K562 (cell line): ENCODE measurements around the gene PLBD1. TPM values are rescaled to one million over a fixed set of nuclear protein-coding genes. Genes with fewer than 3 reads are reported as not detected.

ENCODE experiments used
- ATAC-seq: fragments of 200-7000 bp; cut with Tn5 transposase; 3 replicates; pipeline ENCODE4 v1.9.1; 2020; ENCODE audit warnings: moderate library complexity
- BruUV-seq: library from RNA; stranded (reverse); fragments of 400-500 nt; replicated peaks from 2 replicates; lab custom pipeline; 2021; lab: Mats Ljungman, UMichigan
- CTCF ChIA-PET: fragments of 300-600 bp; formaldehyde crosslinking; extraction: SDS; loops from one replicate; lab custom pipeline; 2021; ENCODE audit warnings: low intra/inter-chr PET ratio; lab: Yijun Ruan, JAX
- POLR2A ChIA-PET: fragments of 300-600, 350-650 bp; sonication (Branson Sonifier 250); formaldehyde crosslinking; extraction: SDS; loops from one replicate; lab custom pipeline; 2021; ENCODE audit warnings: antibody characterized with exemption, inconsistent platforms; lab: Yijun Ruan, JAX
- DNase-seq, 4 experiments: peaks; one replicate each; pipeline versions ENCODE4 v3.0.0 to v3.0.0-alpha.2; 2011 to 2018; ENCODE audit warnings: low spot score in 3 of 4, mixed read lengths in 3 of 4; ENCODE audit errors: extremely low read depth in 1 of 4
- FAIRE-seq: peaks from 2 replicates; lab custom pipeline; 2011; peaks lifted over from hg19 to GRCh38; lab: Jason Lieb, UNC
- H2AFZ ChIP-seq: 2 replicates; pipeline ENCODE4 v1.6.0; 2011; ENCODE audit warnings: low read depth, low read length, control low read depth, inconsistent platforms
- H3K27ac ChIP-seq: fragments of 200-600 bp; 3 replicates; pipeline ENCODE4 v1.8.0; 2011; ENCODE audit warnings: low read depth, mild to moderate bottlenecking, control low read depth, inconsistent platforms, low read length, moderate library complexity, mixed read lengths; ENCODE audit errors: extremely low read depth
- H3K27me3 ChIP-seq, 2 experiments: fragments of 300-600 bp in 1 of 2; 2 replicates in 1 of 2; 3 replicates in 1 of 2; pipeline versions ENCODE4 v1.6.0 to v1.8.0; 2011; ENCODE audit warnings: inconsistent platforms in 2 of 2, low read length in 2 of 2, mild to moderate bottlenecking in 1 of 2, mixed read lengths in 1 of 2, moderate library complexity in 1 of 2; ENCODE audit not compliant: control insufficient read depth in 2 of 2, insufficient read depth in 2 of 2
- H3K36me3 ChIP-seq: fragments of 300-600 bp; 3 replicates; pipeline ENCODE4 v1.8.0; 2011; ENCODE audit warnings: mild to moderate bottlenecking, low read length, inconsistent platforms; ENCODE audit not compliant: control insufficient read depth, insufficient read depth
- H3K4me1 ChIP-seq, 2 experiments: fragments of 200-600 bp in 1 of 2; replicated peaks in 1 of 2; 2 replicates in 1 of 2; 3 replicates in 1 of 2; pipeline versions ENCODE4 v1.5.1 to v1.8.0; 2011; ENCODE audit warnings: inconsistent platforms in 2 of 2, low read length in 2 of 2, mild to moderate bottlenecking in 1 of 2, mixed read lengths in 1 of 2, moderate library complexity in 1 of 2; ENCODE audit not compliant: control insufficient read depth in 2 of 2, insufficient read depth in 2 of 2
- H3K4me2 ChIP-seq: 2 replicates; pipeline ENCODE4 v1.6.1; 2011; ENCODE audit warnings: low read length, control low read depth, inconsistent platforms, mixed read lengths; ENCODE audit not compliant: insufficient read depth
- H3K4me3 ChIP-seq: fragments of 200-600 bp; sonication (generic), shearing (Covaris generic); 2 replicates; pipeline ENCODE4 v1.5.1; 2016; ENCODE audit warnings: control low read depth, inconsistent platforms
- H3K79me2 ChIP-seq: fragments of 200-600 bp; 3 replicates; pipeline ENCODE4 v1.8.0; 2011; ENCODE audit warnings: low read length, inconsistent platforms; ENCODE audit not compliant: control insufficient read depth, insufficient read depth
- H3K9ac ChIP-seq, 2 experiments: 2 replicates each; pipeline versions ENCODE4 v1.6.0 to v1.6.1; 2011; ENCODE audit warnings: low read depth in 2 of 2, low read length in 2 of 2, control low read depth in 1 of 2, inconsistent platforms in 1 of 2, mild to moderate bottlenecking in 1 of 2, mixed read lengths in 1 of 2; ENCODE audit not compliant: insufficient read depth in 1 of 2
- H3K9me1 ChIP-seq: one replicate; pipeline ENCODE4 v1.6.0; 2011; ENCODE audit warnings: inconsistent platforms, mild to moderate bottlenecking, low read length, moderate library complexity; ENCODE audit not compliant: control insufficient read depth, insufficient read depth
- H3K9me3 ChIP-seq: replicated peaks from 2 replicates; pipeline ENCODE4 v1.5.1; 2011; ENCODE audit warnings: low read depth, low read length, inconsistent platforms; ENCODE audit not compliant: control insufficient read depth, insufficient read depth
- H4K20me1 ChIP-seq: replicated peaks from 2 replicates; pipeline ENCODE4 v1.6.1; 2011; ENCODE audit warnings: low read length, inconsistent platforms, mixed read lengths; ENCODE audit not compliant: control insufficient read depth, insufficient read depth
- ASH1L ChIP-seq: fragments of 450-650 bp; IDR thresholded peaks from 2 replicates; pipeline ENCODE4 v1.6.1; 2018; ENCODE audit warnings: borderline replicate concordance, mild to moderate bottlenecking, low read depth; ENCODE audit not compliant: partially characterized antibody
- CREBBP ChIP-seq: IDR thresholded peaks from one replicate; pipeline ENCODE4 v1.6.1; 2012; ENCODE audit warnings: low read depth, mild to moderate bottlenecking, control low read depth, inconsistent platforms, low read length
- TAF9B ChIP-seq: fragments of 450-650 bp; IDR thresholded peaks from 2 replicates; pipeline ENCODE4 v1.6.1; 2018; ENCODE audit warnings: mild to moderate bottlenecking; ENCODE audit not compliant: partially characterized antibody
- ZNF253 ChIP-seq: fragments of 250-450 bp; sonication (Bioruptor Pico); conservative IDR thresholded peaks from 2 replicates; pipeline ENCODE4 v1.6.1; 2021; ENCODE audit warnings: mild to moderate bottlenecking
- ZNF431 ChIP-seq: sonication (generic); formaldehyde crosslinking; IDR thresholded peaks from 2 replicates; pipeline ENCODE4 v1.8.0; 2022; ENCODE audit warnings: mild to moderate bottlenecking, missing genetic modification reagents
- WGBS: fragments of 100-300 bp; shearing (Covaris generic); methylation state at CpG from one replicate; pipeline ENCODE4 v1.1.6; 2016; ENCODE audit warnings: low coverage, mixed read lengths; ENCODE audit not compliant: insufficient coverage; ENCODE audit errors: missing lambda C conversion rate; 5-methylcytosine and 5-hydroxymethylcytosine counted together
- in situ Hi-C: fragments of 300-500 bp; cut with MboI; formaldehyde crosslinking; loops from 4 replicates; pipeline ENCODE4 v1.15.0; 2018; ENCODE audit warnings: inconsistent platforms, mixed read lengths
- intact Hi-C: fragments of 100-400 bp; cut with micrococcal nuclease; formaldehyde crosslinking; loops from 2 replicates; pipeline ENCODE4 v1.14.2; 2022
- polyA plus RNA-seq, 8 experiments: library from polyadenylated mRNA; depleted of rRNA in 4 of 8; stranded (reverse) in 5 of 8; unstranded in 3 of 8; fragments of >200 nt; fragmentation: Nextera tagmentation in 2 of 8; fragmentation: Illumina TruSeq in 1 of 8; extraction: Ambion mirVana in 2 of 8; extraction: Trizol in 1 of 8; gene quantifications; 2 replicates each; pipeline versions ENCODE4 v1.2.1 to v1.2.3, GENCODE V29; 2011 to 2014; ENCODE audit warnings: inconsistent platforms in 1 of 8, missing spikeins in 1 of 8
- total RNA-seq, 7 experiments: library from RNA; depleted of rRNA in 6 of 7; stranded (reverse); fragments of >200 nt in 6 of 7; fragmentation: Illumina TruSeq in 2 of 7; extraction: Trizol in 2 of 7; gene quantifications; 2 replicates each; pipeline versions ENCODE4 v1.2.1 to v1.2.3, GENCODE V29; 2011 to 2021; ENCODE audit warnings: low replicate concordance in 1 of 7
- TF ChIP-seq, protein P1 (sequence below), 2 experiments: fragments of 450-650 bp in 1 of 2; IDR thresholded peaks; 2 replicates each; pipeline ENCODE4 v1.6.1; 2011 to 2017; ENCODE audit warnings: low read depth in 2 of 2, antibody characterized with exemption in 1 of 2, borderline replicate concordance in 1 of 2, low read length in 1 of 2, mild to moderate bottlenecking in 1 of 2, mixed read lengths in 1 of 2; ENCODE audit not compliant: control insufficient read depth in 1 of 2
- TF ChIP-seq, protein P2 (sequence below): fragments of 450-650 bp; formaldehyde crosslinking; IDR thresholded peaks from 2 replicates; pipeline ENCODE4 v1.4.0; 2020; ENCODE audit warnings: mild to moderate bottlenecking
- TF ChIP-seq, protein P3 (sequence below): sonication (generic); formaldehyde crosslinking; IDR thresholded peaks from 2 replicates; pipeline ENCODE4 v1.8.1; 2023; ENCODE audit warnings: mild to moderate bottlenecking, missing genetic modification reagents

Gene PLBD1
- total and polyA plus RNA-seq, 9 of the 15 experiments (the other 6 are each of a cell fraction or from before 2014, with no cell fraction given), result 7.1 to 37.0 (median 20.6) TPM

DNA sequence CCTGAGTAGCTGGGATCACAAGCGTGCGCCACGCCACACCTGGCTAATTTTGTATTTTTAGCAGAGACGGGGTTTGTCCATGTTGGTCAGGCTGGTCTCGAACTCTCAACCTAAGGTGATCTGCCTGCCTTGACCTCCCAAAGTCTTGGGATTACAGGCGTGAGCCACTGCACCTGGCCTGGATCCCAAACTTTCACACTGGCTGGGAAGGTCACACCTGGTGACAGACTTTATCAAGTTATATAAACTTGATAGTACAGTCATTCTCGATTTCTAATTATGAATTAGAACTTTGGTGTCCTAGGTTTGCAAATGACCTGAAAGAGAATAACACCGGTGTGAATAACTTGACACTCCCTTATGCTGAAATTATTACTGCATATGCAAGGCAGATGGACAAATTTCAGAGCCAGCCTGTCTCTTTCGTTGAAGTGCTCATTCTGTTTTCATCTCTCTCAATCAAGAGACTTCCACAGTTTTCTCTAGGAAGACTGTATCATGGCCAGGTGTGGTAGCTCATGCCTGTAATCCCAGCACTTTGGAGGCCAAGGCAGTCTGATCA is 5.9 kb downstream of the PLBD1 start:
- no peaks in the 10 kb centered on the region for H4K20me1 ChIP-seq
- peaks cover 12% of the 10 kb centered on the region; the same call in 2 of the 3 replicates for H3K79me2 ChIP-seq
- ChIA-PET POLR2A (no interaction called here), CTCF (no interaction called here)
- H3K27ac ChIP-seq, result no peak overlapping the region
- H3K4me2 ChIP-seq, result no peak overlapping the region
- in situ Hi-C loops (no loop called here), intact Hi-C loops (no loop called here)
- DNase-seq, result no peak
- H3K4me3 ChIP-seq, result no peak overlapping the region
- no peaks in the 10 kb centered on the region; a peak in 2 of 5 replicates for H3K4me1 ChIP-seq
- no peak overlapping the region for H2AFZ ChIP-seq
- BruUV-seq, result no TSS peak
- no peaks in the 10 kb centered on the region for H3K27me3 ChIP-seq
- no peak for TF ChIP-seq ZNF431 (CRISPR knock-in tag)
- no peak for TF ChIP-seq CREBBP
- TF ChIP-seq ZNF253 (CRISPR knock-in tag), result no peak
- no peak for TF ChIP-seq ASH1L
- TF ChIP-seq TAF9B, result no peak
- TF ChIP-seq, protein P1, sequence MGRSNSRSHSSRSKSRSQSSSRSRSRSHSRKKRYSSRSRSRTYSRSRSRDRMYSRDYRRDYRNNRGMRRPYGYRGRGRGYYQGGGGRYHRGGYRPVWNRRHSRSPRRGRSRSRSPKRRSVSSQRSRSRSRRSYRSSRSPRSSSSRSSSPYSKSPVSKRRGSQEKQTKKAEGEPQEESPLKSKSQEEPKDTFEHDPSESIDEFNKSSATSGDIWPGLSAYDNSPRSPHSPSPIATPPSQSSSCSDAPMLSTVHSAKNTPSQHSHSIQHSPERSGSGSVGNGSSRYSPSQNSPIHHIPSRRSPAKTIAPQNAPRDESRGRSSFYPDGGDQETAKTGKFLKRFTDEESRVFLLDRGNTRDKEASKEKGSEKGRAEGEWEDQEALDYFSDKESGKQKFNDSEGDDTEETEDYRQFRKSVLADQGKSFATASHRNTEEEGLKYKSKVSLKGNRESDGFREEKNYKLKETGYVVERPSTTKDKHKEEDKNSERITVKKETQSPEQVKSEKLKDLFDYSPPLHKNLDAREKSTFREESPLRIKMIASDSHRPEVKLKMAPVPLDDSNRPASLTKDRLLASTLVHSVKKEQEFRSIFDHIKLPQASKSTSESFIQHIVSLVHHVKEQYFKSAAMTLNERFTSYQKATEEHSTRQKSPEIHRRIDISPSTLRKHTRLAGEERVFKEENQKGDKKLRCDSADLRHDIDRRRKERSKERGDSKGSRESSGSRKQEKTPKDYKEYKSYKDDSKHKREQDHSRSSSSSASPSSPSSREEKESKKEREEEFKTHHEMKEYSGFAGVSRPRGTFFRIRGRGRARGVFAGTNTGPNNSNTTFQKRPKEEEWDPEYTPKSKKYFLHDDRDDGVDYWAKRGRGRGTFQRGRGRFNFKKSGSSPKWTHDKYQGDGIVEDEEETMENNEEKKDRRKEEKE (IDR thresholded peaks at IDR 0.05; ENCODE audit: borderline replicate concordance in 1 of 2, control insufficient read depth in 1 of 2, low read depth in 2 of 2, low read length in 1 of 2), result no peak
- TF ChIP-seq, protein P2, sequence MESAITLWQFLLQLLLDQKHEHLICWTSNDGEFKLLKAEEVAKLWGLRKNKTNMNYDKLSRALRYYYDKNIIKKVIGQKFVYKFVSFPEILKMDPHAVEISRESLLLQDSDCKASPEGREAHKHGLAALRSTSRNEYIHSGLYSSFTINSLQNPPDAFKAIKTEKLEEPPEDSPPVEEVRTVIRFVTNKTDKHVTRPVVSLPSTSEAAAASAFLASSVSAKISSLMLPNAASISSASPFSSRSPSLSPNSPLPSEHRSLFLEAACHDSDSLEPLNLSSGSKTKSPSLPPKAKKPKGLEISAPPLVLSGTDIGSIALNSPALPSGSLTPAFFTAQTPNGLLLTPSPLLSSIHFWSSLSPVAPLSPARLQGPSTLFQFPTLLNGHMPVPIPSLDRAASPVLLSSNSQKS, result no peak
- TF ChIP-seq, protein P3, sequence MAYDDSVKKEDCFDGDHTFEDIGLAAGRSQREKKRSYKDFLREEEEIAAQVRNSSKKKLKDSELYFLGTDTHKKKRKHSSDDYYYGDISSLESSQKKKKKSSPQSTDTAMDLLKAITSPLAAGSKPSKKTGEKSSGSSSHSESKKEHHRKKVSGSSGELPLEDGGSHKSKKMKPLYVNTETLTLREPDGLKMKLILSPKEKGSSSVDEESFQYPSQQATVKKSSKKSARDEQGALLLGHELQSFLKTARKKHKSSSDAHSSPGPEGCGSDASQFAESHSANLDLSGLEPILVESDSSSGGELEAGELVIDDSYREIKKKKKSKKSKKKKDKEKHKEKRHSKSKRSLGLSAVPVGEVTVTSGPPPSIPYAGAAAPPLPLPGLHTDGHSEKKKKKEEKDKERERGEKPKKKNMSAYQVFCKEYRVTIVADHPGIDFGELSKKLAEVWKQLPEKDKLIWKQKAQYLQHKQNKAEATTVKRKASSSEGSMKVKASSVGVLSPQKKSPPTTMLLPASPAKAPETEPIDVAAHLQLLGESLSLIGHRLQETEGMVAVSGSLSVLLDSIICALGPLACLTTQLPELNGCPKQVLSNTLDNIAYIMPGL, result no peak
- FAIRE-seq, result no peak
- whole genome bisulfite sequencing, result 68% methylated on average over 7 of the region's 9 CpGs
- ATAC-seq, result no peak
- no peaks in the 10 kb centered on the region for H3K36me3 ChIP-seq
- H3K9me1 ChIP-seq, result no peaks in the 10 kb centered on the region
- no peaks in the 10 kb centered on the region for H3K9me3 ChIP-seq
- no peak overlapping the region for H3K9ac ChIP-seq
